Smooth muscle cell (in vitro differentiated cells): ENCODE results near the gene CEP97. TPM values are rescaled to one million over a fixed set of nuclear protein-coding genes. Genes with fewer than 3 reads are reported as not detected.

Experiments used
- DNase-seq: peaks from one replicate; lab custom pipeline; 2025; ENCODE audit not compliant: unreplicated experiment; lab: John Stamatoyannopoulos, UW
- H2AFZ ChIP-seq: fragments of 200-600 bp; sonication (generic); 2 replicates; pipeline ENCODE4 v1.6.0; 2016; ENCODE audit warnings: antibody characterized with exemption, low read depth, mild to moderate bottlenecking
- H3F3A ChIP-seq: fragments of 200-600 bp; sonication (generic); 2 replicates; pipeline ENCODE4 v1.6.0; 2017; ENCODE audit warnings: antibody characterized with exemption, low read depth
- H3K27ac ChIP-seq: fragments of 200-600 bp; sonication (generic); 2 replicates; pipeline ENCODE4 v1.5.1; 2016; ENCODE audit warnings: low read depth, mild to moderate bottlenecking
- H3K27me3 ChIP-seq: fragments of 200-600 bp; sonication (generic); 2 replicates; pipeline ENCODE4 v1.6.1; 2016; ENCODE audit warnings: low read depth, mild to moderate bottlenecking
- H3K36me3 ChIP-seq: fragments of 200-600 bp; sonication (generic); 2 replicates; pipeline ENCODE4 v1.5.1; 2016; ENCODE audit warnings: low read depth
- H3K4me1 ChIP-seq: fragments of 200-600 bp; sonication (generic); 2 replicates; pipeline ENCODE4 v1.5.1; 2016; ENCODE audit warnings: low read depth
- H3K4me2 ChIP-seq: fragments of 200-600 bp; sonication (generic); 2 replicates; pipeline ENCODE4 v1.6.0; 2016; ENCODE audit warnings: mild to moderate bottlenecking
- H3K4me3 ChIP-seq: fragments of 200-600 bp; sonication (generic); 2 replicates; pipeline ENCODE4 v1.5.1; 2016; ENCODE audit warnings: mild to moderate bottlenecking
- H3K79me2 ChIP-seq: fragments of 200-600 bp; sonication (generic); 2 replicates; pipeline ENCODE4 v1.6.0; 2016; ENCODE audit warnings: low read depth, mild to moderate bottlenecking
- H3K9ac ChIP-seq: fragments of 200-600 bp; sonication (generic); 2 replicates; pipeline ENCODE4 v1.6.0; 2016; ENCODE audit warnings: low read depth
- H3K9me3 ChIP-seq: fragments of 200-600 bp; sonication (generic); replicated peaks from 2 replicates; pipeline ENCODE4 v1.5.1; 2016; ENCODE audit warnings: low read depth
- H4K20me1 ChIP-seq: fragments of 200-600 bp; sonication (generic); 2 replicates; pipeline ENCODE4 v1.6.0; 2016; ENCODE audit warnings: low read depth
- WGBS: methylation state at CpG from one replicate; pipeline ENCODE4 v1.1.7; 2016; ENCODE audit warnings: low lambda C conversion rate; 5-methylcytosine and 5-hydroxymethylcytosine counted together
- polyA plus RNA-seq: library from polyadenylated mRNA; unstranded; fragments of >200 nt; fragmentation: Nextera tagmentation; extraction: Ambion mirVana; gene quantifications from 2 replicates; pipeline ENCODE4 v1.2.1, GENCODE V29; 2016
- total RNA-seq: library from RNA; depleted of rRNA; stranded (reverse); fragments of >200 nt; gene quantifications from 2 replicates; pipeline ENCODE4 v1.2.3, GENCODE V29; 2014
- TF ChIP-seq, protein P1 (sequence below): fragments of 200-600 bp; sonication (generic); IDR thresholded peaks from 2 replicates; pipeline ENCODE4 v1.5.1; 2017; ENCODE audit warnings: borderline replicate concordance, mild to moderate bottlenecking, antibody characterized with exemption; ENCODE audit not compliant: insufficient read depth, poor library complexity, severe bottlenecking

CEP97 gene
- total and polyA plus RNA-seq, 2 experiments from 2014 or later, result 4.3 to 20.8 TPM

DNA sequence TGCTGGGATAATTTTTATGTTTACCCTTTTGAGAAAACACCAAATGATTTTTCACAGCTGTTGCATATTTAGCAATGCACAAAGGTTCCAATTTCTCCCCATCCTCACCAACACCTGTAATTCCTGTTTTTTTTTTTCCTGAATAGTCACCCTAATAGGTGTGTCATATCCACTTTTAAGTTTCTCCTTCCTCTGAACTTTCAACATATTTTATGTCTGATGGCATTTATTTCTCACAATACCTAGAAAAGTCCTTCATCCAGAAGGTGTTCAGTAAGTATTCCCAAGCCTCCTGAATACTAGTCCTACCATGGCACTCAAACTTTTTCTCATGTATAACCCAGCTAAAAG, 39.4 kb upstream of the CEP97 start:
- peaks cover 57% of the 10 kb centered on the region for H4K20me1 ChIP-seq

DNA sequence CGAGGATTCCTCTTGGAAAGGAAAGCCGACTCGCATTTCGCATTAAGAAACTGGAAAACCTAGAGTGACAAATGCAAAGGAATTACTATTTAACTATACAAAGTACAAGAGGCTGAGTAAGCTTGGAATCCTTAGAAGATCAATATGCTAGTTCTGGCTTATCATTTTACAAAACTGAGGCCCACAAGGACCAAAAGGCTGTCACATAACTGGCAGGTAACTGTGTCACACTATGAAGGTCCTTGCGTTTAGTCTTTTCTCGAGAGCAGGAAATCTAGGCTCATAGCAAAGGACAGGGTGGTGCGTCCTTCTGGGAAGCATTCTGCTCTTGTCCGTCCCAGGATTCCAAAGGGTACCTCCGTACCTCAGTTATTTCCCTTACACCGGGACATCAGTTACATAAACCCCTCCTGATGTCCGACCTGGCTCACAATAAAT, 38.5 kb upstream of the CEP97 start:
- under 1% methylated on average over 11 of the region's 11 CpGs for WGBS
- peak overlapping the region; percentile 91 for H3K27ac ChIP-seq
- no peak overlapping the region for H2AFZ ChIP-seq
- H3K9ac ChIP-seq, result peak overlapping the region; percentile 97
- peaks cover 57% of the 10 kb centered on the region for H3F3A ChIP-seq
- H4K20me1 ChIP-seq, result peaks cover 52% of the 10 kb centered on the region
- no peak for DNase-seq
- TF ChIP-seq, protein P1, sequence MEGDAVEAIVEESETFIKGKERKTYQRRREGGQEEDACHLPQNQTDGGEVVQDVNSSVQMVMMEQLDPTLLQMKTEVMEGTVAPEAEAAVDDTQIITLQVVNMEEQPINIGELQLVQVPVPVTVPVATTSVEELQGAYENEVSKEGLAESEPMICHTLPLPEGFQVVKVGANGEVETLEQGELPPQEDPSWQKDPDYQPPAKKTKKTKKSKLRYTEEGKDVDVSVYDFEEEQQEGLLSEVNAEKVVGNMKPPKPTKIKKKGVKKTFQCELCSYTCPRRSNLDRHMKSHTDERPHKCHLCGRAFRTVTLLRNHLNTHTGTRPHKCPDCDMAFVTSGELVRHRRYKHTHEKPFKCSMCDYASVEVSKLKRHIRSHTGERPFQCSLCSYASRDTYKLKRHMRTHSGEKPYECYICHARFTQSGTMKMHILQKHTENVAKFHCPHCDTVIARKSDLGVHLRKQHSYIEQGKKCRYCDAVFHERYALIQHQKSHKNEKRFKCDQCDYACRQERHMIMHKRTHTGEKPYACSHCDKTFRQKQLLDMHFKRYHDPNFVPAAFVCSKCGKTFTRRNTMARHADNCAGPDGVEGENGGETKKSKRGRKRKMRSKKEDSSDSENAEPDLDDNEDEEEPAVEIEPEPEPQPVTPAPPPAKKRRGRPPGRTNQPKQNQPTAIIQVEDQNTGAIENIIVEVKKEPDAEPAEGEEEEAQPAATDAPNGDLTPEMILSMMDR, result no peak
- peaks cover 27% of the 10 kb centered on the region for H3K4me1 ChIP-seq
- peaks cover 44% of the 10 kb centered on the region for H3K79me2 ChIP-seq
- peaks cover 11% of the 10 kb centered on the region for H3K36me3 ChIP-seq
- peak overlapping the region; percentile 98 for H3K4me2 ChIP-seq
- no peaks in the 10 kb centered on the region for H3K27me3 ChIP-seq
- no peaks in the 10 kb centered on the region for H3K9me3 ChIP-seq
- H3K4me3 ChIP-seq, result peak overlapping the region; percentile 84

More for the DNA sequence above, 39.4 kb upstream of the CEP97 start:
- peak overlapping the region; percentile 84 for H3K4me3 ChIP-seq
- no peak overlapping the region for H2AFZ ChIP-seq
- DNase-seq, result no peak
- H3K27ac ChIP-seq, result peak overlapping the region; percentile 91
- H3F3A ChIP-seq, result peaks cover 64% of the 10 kb centered on the region
- H3K4me2 ChIP-seq, result peak overlapping the region; percentile 98
- TF ChIP-seq, protein P1, result no peak
- peaks cover 27% of the 10 kb centered on the region for H3K4me1 ChIP-seq
- H3K9ac ChIP-seq, result peak overlapping the region; percentile 97
- no peaks in the 10 kb centered on the region for H3K9me3 ChIP-seq
- H3K79me2 ChIP-seq, result peaks cover 44% of the 10 kb centered on the region
- no peaks in the 10 kb centered on the region for H3K27me3 ChIP-seq
- H3K36me3 ChIP-seq, result peaks cover 19% of the 10 kb centered on the region

DNA sequence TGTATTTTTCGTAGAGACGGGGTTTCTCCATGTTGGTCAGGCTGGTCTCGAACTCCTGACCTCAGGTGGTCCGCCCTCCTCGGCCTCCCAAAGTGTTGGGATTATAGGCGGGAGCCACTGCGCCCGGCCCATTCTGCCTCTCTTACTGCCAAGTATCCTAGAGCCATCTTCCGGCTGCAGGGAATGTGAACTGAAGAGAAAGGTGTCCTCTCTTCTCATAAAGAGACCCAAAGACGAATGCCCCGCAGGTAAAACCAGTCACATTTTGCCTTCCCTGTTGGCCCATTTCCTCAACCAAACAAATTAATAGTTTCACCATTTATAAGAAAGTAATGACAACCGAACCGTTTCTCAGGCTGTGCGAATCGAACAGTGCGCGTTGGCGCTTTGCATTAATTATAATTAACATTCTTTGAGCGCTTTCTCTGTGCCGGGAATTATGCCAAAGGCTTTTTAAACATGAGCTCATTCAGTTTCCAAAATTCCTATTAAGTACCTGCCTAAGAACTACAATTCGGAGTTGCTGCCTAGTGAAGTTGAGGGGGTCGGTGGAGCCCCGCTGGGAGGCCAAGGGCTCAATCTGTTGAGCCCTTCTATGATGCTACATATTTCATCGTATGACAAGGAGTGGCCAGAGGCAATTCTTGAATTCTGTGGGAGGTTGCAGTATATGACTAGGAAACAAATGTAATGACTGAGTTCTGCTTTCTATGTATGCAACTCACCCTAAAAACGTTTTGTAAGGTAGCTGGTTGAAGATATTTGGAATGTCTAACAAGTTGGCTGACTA, 37.1 kb upstream of the CEP97 start:
- Histone ChIP-seq H4K20me1 (peaks cover 38% of the 10 kb centered on the region), H3K4me1 (peaks cover 27% of the 10 kb centered on the region), H3K79me2 (peaks cover 41% of the 10 kb centered on the region), H3K4me3 (peak overlapping the region; percentile 84), H3K36me3 (peaks cover 8% of the 10 kb centered on the region), H3F3A (peaks cover 43% of the 10 kb centered on the region), H3K27ac (peak overlapping the region; percentile 92), H2AFZ (no peak overlapping the region), H3K9ac (peak overlapping the region; percentile 76), H3K4me2 (peak overlapping the region; percentile 72), H3K9me3 (no peaks in the 10 kb centered on the region), H3K27me3 (no peaks in the 10 kb centered on the region)
- TF ChIP-seq, protein P1, result no peak
- DNase-seq, result no peak
- 79% methylated on average over 25 of the region's 25 CpGs for WGBS

DNA sequence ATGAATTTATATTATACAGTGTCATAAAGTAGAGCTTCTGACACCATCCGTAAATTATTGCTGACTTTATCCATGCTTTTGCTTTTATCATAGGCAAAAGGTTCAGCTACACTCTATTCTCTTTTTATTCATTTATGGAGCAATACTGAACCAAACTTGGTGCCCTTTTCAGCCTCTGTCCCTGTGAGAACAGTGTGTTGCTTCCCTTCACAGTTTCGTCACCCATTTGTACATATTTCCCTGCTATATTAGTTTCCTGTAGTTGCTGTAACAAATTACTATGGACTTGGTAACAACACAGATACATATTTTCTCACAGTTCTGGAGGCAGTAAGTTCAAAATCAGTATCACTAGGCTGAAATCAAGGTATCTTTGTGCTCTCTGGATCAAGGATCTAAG, 35.1 kb upstream of the CEP97 start:
- Histone ChIP-seq H3K4me1 (peaks cover 16% of the 10 kb centered on the region), H3K27me3 (no peaks in the 10 kb centered on the region), H4K20me1 (peaks cover 18% of the 10 kb centered on the region), H2AFZ (no peak overlapping the region), H3K4me3 (no peak overlapping the region), H3K36me3 (no peaks in the 10 kb centered on the region), H3K4me2 (no peak overlapping the region), H3K79me2 (peaks cover 21% of the 10 kb centered on the region), H3F3A (peaks cover 25% of the 10 kb centered on the region), H3K9me3 (no peaks in the 10 kb centered on the region), H3K27ac (no peak overlapping the region), H3K9ac (no peak overlapping the region)
- DNase-seq, result no peak
- TF ChIP-seq, protein P1, result no peak
- WGBS, result 98% methylated on average over 2 of the region's 2 CpGs
